GM12865 (cell line): ENCODE results near the gene MYLK2.

Source experiments
- DNase-seq: peaks from one replicate; pipeline ENCODE4 v3.0.0; 2010; ENCODE audit warnings: low read depth
- H3K4me3 ChIP-seq: 2 replicates; pipeline ENCODE4 v1.5.1; 2011; ENCODE audit warnings: mild to moderate bottlenecking, low read depth, low read length, control low read depth
- TF ChIP-seq, protein P1 (sequence below): IDR thresholded peaks from 2 replicates; pipeline ENCODE4 v1.5.1; 2011; ENCODE audit warnings: low read length, control low read depth, low read depth, inconsistent platforms; ENCODE audit not compliant: insufficient read depth; ENCODE audit errors: missing control alignments

Gene MYLK2

DNA sequence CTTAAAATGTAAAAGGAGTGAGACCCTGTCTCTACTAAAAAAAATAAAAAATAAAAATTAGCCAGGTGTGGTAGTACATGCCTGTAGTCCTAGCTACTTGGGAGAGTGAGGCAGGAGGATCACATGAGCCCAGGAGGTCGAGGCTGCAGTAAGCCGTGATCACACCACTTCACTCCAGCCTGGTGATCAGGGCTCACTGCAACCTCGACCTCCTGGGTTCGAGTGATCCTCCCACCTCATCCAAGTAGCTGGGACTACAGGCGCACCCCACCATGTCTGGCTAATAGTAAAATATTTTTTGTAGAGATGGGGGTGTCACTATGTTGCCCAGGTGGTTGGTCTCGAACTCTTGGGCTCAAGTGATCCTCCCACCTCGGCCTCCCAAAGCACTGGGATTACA lies 34.3 kb downstream of the MYLK2 start:
- no peak for DNase-seq
- H3K4me3 ChIP-seq: no peak overlapping the region
- TF ChIP-seq, protein P1, sequence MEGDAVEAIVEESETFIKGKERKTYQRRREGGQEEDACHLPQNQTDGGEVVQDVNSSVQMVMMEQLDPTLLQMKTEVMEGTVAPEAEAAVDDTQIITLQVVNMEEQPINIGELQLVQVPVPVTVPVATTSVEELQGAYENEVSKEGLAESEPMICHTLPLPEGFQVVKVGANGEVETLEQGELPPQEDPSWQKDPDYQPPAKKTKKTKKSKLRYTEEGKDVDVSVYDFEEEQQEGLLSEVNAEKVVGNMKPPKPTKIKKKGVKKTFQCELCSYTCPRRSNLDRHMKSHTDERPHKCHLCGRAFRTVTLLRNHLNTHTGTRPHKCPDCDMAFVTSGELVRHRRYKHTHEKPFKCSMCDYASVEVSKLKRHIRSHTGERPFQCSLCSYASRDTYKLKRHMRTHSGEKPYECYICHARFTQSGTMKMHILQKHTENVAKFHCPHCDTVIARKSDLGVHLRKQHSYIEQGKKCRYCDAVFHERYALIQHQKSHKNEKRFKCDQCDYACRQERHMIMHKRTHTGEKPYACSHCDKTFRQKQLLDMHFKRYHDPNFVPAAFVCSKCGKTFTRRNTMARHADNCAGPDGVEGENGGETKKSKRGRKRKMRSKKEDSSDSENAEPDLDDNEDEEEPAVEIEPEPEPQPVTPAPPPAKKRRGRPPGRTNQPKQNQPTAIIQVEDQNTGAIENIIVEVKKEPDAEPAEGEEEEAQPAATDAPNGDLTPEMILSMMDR: no peak

DNA sequence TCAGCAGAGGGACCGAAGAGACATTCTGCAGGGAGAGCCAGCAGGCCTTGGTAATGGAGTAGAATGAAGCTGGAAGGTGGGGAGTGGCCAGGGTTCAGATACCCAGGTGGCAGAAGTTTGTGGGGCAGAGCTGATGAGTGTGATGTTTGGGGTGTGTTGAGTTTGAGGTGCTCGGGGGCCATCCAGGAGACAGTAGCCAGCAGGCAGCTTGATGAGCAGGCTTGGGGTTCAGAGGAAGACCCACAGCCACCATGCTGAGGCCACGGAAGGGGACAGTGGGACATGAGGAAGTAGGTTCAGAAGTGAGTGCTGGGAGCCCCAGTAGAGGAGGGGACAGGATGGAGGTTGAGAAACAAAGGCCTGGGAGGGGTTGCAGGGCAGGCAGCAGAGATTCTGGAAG lies 37.4 kb downstream of the MYLK2 start:
- H3K4me3 ChIP-seq: no peak overlapping the region
- no peak for DNase-seq
- TF ChIP-seq, protein P1: no peak

DNA sequence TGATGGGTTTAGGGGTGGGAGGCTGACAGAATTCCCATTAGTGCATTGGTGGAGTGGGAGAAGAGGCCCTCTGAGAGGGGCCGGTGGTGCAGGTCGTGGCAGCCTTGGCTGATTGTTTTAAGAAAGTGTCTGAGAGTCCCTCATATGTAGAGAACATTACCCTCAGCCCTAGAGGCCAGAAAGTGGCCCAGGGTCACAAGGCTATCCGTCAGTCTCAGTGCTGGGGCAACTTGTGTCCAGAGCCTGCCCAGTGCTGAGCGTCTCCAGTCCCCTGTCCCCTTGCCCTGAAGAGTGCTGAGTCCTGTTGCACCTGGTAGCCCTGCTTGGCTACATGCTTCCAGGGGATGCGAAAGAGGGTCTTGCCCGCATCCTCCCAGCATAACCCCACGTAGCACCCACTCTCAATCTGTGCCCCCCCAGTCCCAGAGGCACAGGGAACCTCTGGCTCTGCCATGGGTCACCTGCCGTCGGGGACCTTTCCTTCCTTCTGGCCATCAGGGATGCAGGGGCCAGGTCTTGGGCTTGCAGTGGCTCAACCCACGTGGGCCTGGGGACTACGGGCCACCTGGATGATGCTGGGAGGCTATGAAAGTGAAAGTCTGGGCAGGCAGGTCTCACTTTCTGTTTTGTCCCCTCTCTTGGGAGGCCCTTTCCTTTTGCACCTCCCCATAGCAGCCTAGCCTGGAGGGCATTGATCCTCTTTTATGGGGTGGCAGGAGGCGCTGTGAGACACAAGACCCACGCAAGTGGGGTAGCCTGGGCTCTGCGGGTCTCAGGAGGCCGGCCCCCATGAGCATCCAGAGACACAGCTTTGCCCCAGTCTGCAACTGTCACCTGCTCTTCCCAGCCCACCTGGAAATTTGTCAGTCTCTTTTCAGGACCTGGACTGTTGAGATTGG lies 39.0 kb downstream of the MYLK2 start:
- peak; percentile 70 for DNase-seq
- TF ChIP-seq, protein P1: no peak
- no peak overlapping the region for H3K4me3 ChIP-seq

DNA sequence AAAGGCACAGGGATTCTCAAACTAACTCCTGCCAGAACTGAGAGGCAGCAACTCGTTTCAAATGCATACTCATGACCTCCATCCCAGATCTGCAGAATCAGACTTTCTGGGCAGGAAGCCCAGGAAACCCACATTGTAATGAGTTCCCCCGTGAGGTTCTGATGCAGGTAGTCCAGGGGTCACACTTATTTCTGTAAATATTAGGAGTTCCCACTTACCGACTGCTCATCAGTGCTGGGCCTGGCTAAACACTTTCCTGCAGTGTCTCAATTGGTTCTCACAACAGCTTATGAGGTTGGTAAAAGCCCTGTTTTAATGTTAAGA lies 39.6 kb downstream of the MYLK2 start:
- H3K4me3 ChIP-seq: no peak overlapping the region
- TF ChIP-seq, protein P1: no peak
- DNase-seq: no peak

DNA sequence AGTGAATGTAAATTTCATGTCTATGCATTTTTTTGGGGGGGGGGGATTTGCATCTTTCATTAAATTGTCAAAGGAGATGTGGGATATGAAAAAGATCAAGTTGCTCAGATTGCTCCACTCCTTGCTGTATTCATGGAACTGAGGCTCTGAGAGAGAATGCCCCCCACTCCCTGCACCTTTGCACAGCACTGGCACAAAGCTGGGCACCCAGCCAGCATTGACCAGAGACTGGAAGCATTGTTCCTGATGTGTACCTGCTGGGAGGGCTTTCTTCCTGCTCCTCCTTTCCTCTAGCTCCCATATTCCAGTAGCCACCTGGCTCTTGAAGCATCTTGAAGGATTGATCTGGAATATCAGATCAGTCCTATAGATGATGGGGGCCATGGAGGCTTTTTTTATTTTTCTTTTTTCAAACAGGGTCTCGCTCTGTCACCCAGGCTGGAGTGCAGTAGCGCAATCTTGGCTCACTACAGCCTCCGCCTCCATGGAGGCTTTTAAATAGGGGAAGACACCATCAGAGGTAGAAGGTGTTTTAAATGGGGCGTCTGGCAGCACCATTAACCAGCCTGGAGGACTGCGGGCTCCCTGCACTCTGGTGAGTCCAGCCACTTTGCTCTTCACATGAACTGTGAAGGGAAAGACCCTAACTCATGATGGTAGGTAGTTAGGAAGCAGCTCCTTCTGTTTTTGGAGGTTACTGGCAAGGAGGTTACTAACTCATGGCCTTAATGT lies 40.3 kb downstream of the MYLK2 start:
- DNase-seq: no peak
- H3K4me3 ChIP-seq: no peak overlapping the region
- TF ChIP-seq, protein P1: no peak

DNA sequence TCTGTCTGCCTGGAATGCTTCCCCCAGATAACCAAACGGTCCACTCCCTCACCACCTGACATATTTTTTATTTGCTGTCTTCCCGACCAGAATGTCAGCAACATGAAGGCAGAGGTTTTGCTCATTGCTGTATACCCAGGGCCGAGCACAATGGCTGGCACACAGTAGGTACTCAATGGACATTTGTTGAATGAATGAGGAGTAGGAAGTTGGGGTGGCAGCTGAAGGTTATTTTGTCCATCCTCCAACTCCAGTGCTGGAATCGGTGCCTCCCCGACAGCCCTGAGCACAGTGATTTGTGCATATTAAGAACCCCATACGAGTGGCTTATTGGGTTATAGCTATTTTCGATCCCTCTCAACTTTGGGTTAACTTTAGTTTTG lies 40.8 kb downstream of the MYLK2 start:
- DNase-seq: no peak
- no peak overlapping the region for H3K4me3 ChIP-seq
- TF ChIP-seq, protein P1: no peak
